A673 (cell line): ENCODE results near the gene TP53BP1. TPM values are rescaled to one million over a fixed set of nuclear protein-coding genes. Genes with fewer than 3 reads are reported as not detected.

Source experiments
- BruUV-seq: library from RNA; stranded (reverse); fragments of 400-500 nt; replicated peaks from 2 replicates; lab custom pipeline; 2021; lab: Mats Ljungman, UMichigan
- CTCF ChIA-PET: fragments of 300-600 bp; sonication (Branson Sonifier 250); formaldehyde crosslinking; loops from one replicate; lab custom pipeline; 2022; ENCODE audit warnings: antibody characterized with exemption; lab: Charles Lee
- POLR2A ChIA-PET: fragments of 300-600 bp; sonication (Branson Sonifier 250); formaldehyde crosslinking; loops from one replicate; lab custom pipeline; 2022; ENCODE audit warnings: antibody characterized with exemption; ENCODE audit not compliant: low non-redundant PET; lab: Charles Lee
- DNase-seq: peaks from one replicate; pipeline ENCODE4 v3.0.0-alpha.2; 2015; ENCODE audit warnings: low spot score
- H3K27ac ChIP-seq: fragments of 200-600 bp; sonication (generic); 2 replicates; pipeline ENCODE4 v1.5.1; 2016; ENCODE audit warnings: mixed run types, low read depth, mild to moderate bottlenecking, mixed read lengths, antibody characterized with exemption, low read length; ENCODE audit not compliant: poor library complexity, severe bottlenecking
- H3K27me3 ChIP-seq: fragments of 200-600 bp; sonication (generic); replicated peaks from 2 replicates; pipeline ENCODE4 v1.6.1; 2017; ENCODE audit warnings: mixed run types, low read depth, mild to moderate bottlenecking, mixed read lengths, antibody characterized with exemption, low read length; ENCODE audit not compliant: insufficient read depth, poor library complexity
- H3K36me3 ChIP-seq: fragments of 200-600 bp; sonication (generic); 2 replicates; pipeline ENCODE4 v1.6.1; 2016; ENCODE audit warnings: mixed run types, mild to moderate bottlenecking, mixed read lengths, antibody characterized with exemption, low read length; ENCODE audit not compliant: insufficient read depth, poor library complexity, severe bottlenecking
- H3K4me1 ChIP-seq: fragments of 200-600 bp; sonication (generic); 2 replicates; pipeline ENCODE4 v1.6.1; 2017; ENCODE audit warnings: mixed run types, mild to moderate bottlenecking, mixed read lengths, antibody characterized with exemption, low read length; ENCODE audit not compliant: insufficient read depth, poor library complexity, severe bottlenecking
- H3K4me3 ChIP-seq: fragments of 200-600 bp; sonication (generic); 2 replicates; pipeline ENCODE4 v1.5.1; 2016; ENCODE audit warnings: low read depth, mixed run types, mild to moderate bottlenecking, mixed read lengths, low read length; ENCODE audit not compliant: poor library complexity, severe bottlenecking
- H3K9me3 ChIP-seq: fragments of 200-600 bp; sonication (generic); 2 replicates; pipeline ENCODE4 v1.6.1; 2016; ENCODE audit warnings: mixed run types, low read depth, mild to moderate bottlenecking, mixed read lengths, antibody characterized with exemption, low read length; ENCODE audit not compliant: poor library complexity, severe bottlenecking
- CTCF ChIP-seq: fragments of 300-800, 200-600 bp; sonication (generic); conservative IDR thresholded peaks from 2 replicates; pipeline ENCODE4 v1.5.1; 2017; ENCODE audit warnings: low read depth, mild to moderate bottlenecking, antibody characterized with exemption, low read length, moderate library complexity, mixed read lengths
- EZH2 ChIP-seq: fragments of 200-600 bp; sonication (generic); IDR thresholded peaks from 2 replicates; pipeline ENCODE4 v1.6.1; 2017; ENCODE audit warnings: borderline replicate concordance, low read depth, mild to moderate bottlenecking, mixed read lengths, antibody characterized with exemption, low read length; ENCODE audit not compliant: poor library complexity, severe bottlenecking
- intact Hi-C: fragments of 100-400 bp; cut with micrococcal nuclease; formaldehyde crosslinking; loops from one replicate; pipeline ENCODE4 v1.10.0; 2022; ENCODE audit not compliant: unreplicated experiment
- total RNA-seq: library from RNA; stranded (reverse); gene quantifications from 2 replicates; pipeline ENCODE4 v1.2.3, GENCODE V29; 2021

The TP53BP1 gene
- total RNA-seq, 1 experiment from 2014 or later, result 66.0 TPM

DNA sequence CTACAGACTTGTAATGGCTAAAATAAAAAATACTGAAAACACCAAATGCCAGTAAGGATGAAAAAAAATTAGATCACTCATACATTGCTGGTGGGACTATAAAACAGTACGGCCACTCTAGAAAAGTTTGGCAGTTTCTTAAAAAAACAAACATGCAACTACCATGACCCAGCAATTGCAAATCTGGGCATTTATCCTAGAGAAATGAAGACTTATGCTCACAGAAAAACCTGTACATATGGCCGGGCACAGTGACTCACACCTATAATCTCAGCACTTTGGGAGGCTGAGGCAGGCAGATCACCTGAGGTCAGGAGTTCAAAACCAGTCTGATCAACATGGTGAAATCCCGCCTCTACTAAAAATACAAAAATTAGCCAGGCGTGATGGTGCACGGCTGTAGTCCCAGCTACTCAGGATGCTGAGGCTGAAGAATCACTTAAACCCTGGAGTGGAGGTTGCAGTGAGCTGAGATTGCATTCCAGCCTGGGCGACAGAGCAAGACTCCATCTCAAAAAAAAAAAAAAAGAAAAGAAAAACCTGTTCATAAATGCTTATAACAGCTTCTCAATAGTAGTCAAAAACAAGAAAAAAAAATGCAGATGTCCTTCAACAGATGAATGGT is 5.6 kb downstream of the TP53BP1 start:
- TF ChIP-seq CTCF, result no peak
- TF ChIP-seq EZH2, result no peak
- ChIA-PET CTCF (no interaction called here), POLR2A (interaction anchor here (0.6 kb wide), 1 partner anchor 19 kb away, joined by 3 read pairs; no protein-coding TSS in a partner anchor)
- H3K9me3 ChIP-seq, result no peaks in the 10 kb centered on the region
- DNase-seq, result no peak
- H3K4me3 ChIP-seq, result no peak overlapping the region
- no peaks in the 10 kb centered on the region for H3K27me3 ChIP-seq
- no peak overlapping the region for H3K27ac ChIP-seq
- intact Hi-C loops, result no loop called here
- BruUV-seq, result no TSS peak
- H3K36me3 ChIP-seq, result peaks cover 55% of the 10 kb centered on the region
- H3K4me1 ChIP-seq, result peaks cover 7% of the 10 kb centered on the region

GRCh38 chr15:43484455-43484854 is 8.5 kb downstream of the TP53BP1 start:
- Histone ChIP-seq H3K4me1 (no peaks in the 10 kb centered on the region), H3K27ac (no peak overlapping the region), H3K36me3 (peaks cover 52% of the 10 kb centered on the region), H3K27me3 (no peaks in the 10 kb centered on the region), H3K9me3 (no peaks in the 10 kb centered on the region), H3K4me3 (no peak overlapping the region)
- intact Hi-C loops, result no loop called here
- DNase-seq, result no peak
- TF ChIP-seq CTCF (no peak), EZH2 (no peak)
- no TSS peak for BruUV-seq
- ChIA-PET POLR2A (no interaction called here), CTCF (no interaction called here)

- Histone ChIP-seq H3K36me3 (peaks cover 54% of the 10 kb centered on the region), H3K4me3 (no peak overlapping the region), H3K9me3 (no peaks in the 10 kb centered on the region), H3K27ac (no peak overlapping the region), H3K27me3 (no peaks in the 10 kb centered on the region), H3K4me1 (no peaks in the 10 kb centered on the region)
- DNase-seq, result peak; percentile 43
- TF ChIP-seq EZH2 (no peak), CTCF (peak; percentile 60)
- CTCF ChIA-PET, result no interaction called here
- POLR2A ChIA-PET, result no interaction called here
- no TSS peak for BruUV-seq
- intact Hi-C loops, result no loop called here
These were observed 9.4 kb downstream of the TP53BP1 start for GRCh38 chr15:43483297-43484128.
